ENCODE data around the gene FAM184A. TPM values are rescaled to one million over a fixed set of nuclear protein-coding genes. Genes with fewer than 3 reads are reported as not detected.

The FAM184A gene
- total and polyA plus RNA-seq, 10 of the 15 experiments (the other 5 are each of a cell fraction or from before 2014, with no cell fraction given): 0.15 to 0.23 TPM; not detected in 8

DNA sequence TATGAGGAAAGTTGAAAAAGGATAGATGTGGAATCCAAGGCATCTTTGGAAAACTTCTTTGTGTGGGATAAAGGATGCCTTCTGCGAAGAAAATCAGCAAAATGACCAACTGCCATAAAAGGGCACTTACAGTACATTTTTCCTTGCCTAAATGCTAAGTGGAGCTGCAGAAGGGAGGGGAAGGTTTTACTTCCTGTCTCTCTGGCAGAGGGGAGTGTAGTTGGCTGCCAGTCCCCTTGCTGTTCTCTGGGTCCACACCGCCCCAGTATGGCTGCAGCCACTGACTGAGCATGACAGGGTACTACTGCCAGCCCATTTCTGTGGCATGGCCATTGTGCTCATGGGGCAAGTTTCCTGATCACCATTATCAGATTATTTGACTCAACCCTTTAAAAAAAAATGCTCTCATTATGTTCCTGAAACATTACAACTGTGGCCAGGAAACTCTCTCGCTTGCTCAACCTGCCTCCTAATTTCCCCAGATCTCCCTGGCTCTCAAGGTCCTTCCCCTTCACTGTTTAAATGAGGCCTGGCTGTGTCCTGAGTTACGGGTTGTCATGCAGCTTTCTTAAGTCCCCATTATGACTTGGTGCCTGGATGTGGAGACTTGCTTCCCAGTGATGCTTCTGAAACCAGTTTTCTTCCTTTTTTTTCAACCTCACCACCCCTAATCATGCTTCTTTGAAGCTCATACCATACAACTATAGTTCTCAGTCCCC lies 34.5 kb upstream of the FAM184A start:
- H4K20me1 ChIP-seq (ENCODE audit: control insufficient read depth, insufficient read depth): no peaks in the 10 kb centered on the region
- in situ Hi-C loops (cut with MboI): loop anchor here (25.0 kb wide), 1 partner anchor 151 kb away; no protein-coding TSS in a partner anchor
- H3K27me3 ChIP-seq (replicated peaks in 1 of 2; ENCODE audit: control insufficient read depth in 2 of 2, insufficient read depth in 2 of 2, low read length in 1 of 2): no peaks in the 10 kb centered on the region
- no peak for FAIRE-seq
- H2AFZ ChIP-seq (ENCODE audit: control insufficient read depth, low read depth, low read length): no peak overlapping the region
- ChIA-PET RAD21 (ENCODE audit: unreplicated experiment) (no interaction called here), CTCF (interaction anchor here (4.8 kb wide), 1 partner anchor 150 kb away, joined by 35 read pairs; no protein-coding TSS in a partner anchor), POLR2A (interaction anchor here (0.6 kb wide), 1 partner anchor 39 kb away, joined by 3 read pairs; no protein-coding TSS in a partner anchor), SMC1A (ENCODE audit: uncharacterized antibody, unreplicated experiment) (interaction anchor here (1.4 kb wide), 1 partner anchor 172 kb away, joined by 3 read pairs; no protein-coding TSS in a partner anchor)
- WGBS (ENCODE audit: insufficient coverage, insufficient replicate concordance, low lambda C conversion rate, missing lambda C conversion rate): 28% methylated on average over 4 of the region's 4 CpGs
- no peak for DNase-seq (ENCODE audit: low read depth, low spot score)
- no peaks in the 10 kb centered on the region for H3K9me3 ChIP-seq (replicated peaks; ENCODE audit: control insufficient read depth, insufficient read depth, low read length)
- H3K4me2 ChIP-seq (ENCODE audit: control insufficient read depth, insufficient read depth): no peak overlapping the region
- H3K27ac ChIP-seq (ENCODE audit: control insufficient read depth, insufficient read depth): no peak overlapping the region
- H3K4me3 ChIP-seq: no peak overlapping the region
- H3K4me1 ChIP-seq (ENCODE audit: control insufficient read depth, insufficient read depth, low read length): no peaks in the 10 kb centered on the region
- no peak overlapping the region for H3K9ac ChIP-seq (ENCODE audit: control insufficient read depth, insufficient read depth, low read length)
- no peaks in the 10 kb centered on the region for H3K36me3 ChIP-seq (ENCODE audit: control insufficient read depth in 2 of 2, insufficient read depth in 2 of 2, low read length in 1 of 2)
- no TSS peak for BruUV-seq (replicated peaks)
- intact Hi-C loops (cut with micrococcal nuclease; ENCODE audit: unreplicated experiment): loop anchor here (5.0 kb wide), 2 partner anchors 336 to 831 kb away; no protein-coding TSS in a partner anchor
- ATAC-seq: peak; percentile 50
- H3K79me2 ChIP-seq (ENCODE audit: control insufficient read depth, insufficient read depth, low read length): no peaks in the 10 kb centered on the region
- no peak for TF ChIP-seq BMI1 (IDR thresholded peaks at IDR 0.05; ENCODE audit: borderline replicate concordance)
- TF ChIP-seq POLR2AphosphoS5 (IDR thresholded peaks at IDR 0.05; ENCODE audit: low read length): no peak
- TF ChIP-seq, protein P1, sequence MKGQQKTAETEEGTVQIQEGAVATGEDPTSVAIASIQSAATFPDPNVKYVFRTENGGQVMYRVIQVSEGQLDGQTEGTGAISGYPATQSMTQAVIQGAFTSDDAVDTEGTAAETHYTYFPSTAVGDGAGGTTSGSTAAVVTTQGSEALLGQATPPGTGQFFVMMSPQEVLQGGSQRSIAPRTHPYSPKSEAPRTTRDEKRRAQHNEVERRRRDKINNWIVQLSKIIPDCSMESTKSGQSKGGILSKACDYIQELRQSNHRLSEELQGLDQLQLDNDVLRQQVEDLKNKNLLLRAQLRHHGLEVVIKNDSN (IDR thresholded peaks at IDR 0.05; ENCODE audit: borderline replicate concordance, extremely low read length, insufficient read depth, low read depth, low read length): no peak
- no peak for TF ChIP-seq ZNF274 (IDR thresholded peaks at IDR 0.05; ENCODE audit: insufficient read depth, insufficient read length)
- TF ChIP-seq BCL11A (IDR thresholded peaks at IDR 0.05; ENCODE audit: low read depth, low read length): no peak
- no peak for TF ChIP-seq CREM (IDR thresholded peaks at IDR 0.05; ENCODE audit: low read depth)
- TF ChIP-seq, protein P2, sequence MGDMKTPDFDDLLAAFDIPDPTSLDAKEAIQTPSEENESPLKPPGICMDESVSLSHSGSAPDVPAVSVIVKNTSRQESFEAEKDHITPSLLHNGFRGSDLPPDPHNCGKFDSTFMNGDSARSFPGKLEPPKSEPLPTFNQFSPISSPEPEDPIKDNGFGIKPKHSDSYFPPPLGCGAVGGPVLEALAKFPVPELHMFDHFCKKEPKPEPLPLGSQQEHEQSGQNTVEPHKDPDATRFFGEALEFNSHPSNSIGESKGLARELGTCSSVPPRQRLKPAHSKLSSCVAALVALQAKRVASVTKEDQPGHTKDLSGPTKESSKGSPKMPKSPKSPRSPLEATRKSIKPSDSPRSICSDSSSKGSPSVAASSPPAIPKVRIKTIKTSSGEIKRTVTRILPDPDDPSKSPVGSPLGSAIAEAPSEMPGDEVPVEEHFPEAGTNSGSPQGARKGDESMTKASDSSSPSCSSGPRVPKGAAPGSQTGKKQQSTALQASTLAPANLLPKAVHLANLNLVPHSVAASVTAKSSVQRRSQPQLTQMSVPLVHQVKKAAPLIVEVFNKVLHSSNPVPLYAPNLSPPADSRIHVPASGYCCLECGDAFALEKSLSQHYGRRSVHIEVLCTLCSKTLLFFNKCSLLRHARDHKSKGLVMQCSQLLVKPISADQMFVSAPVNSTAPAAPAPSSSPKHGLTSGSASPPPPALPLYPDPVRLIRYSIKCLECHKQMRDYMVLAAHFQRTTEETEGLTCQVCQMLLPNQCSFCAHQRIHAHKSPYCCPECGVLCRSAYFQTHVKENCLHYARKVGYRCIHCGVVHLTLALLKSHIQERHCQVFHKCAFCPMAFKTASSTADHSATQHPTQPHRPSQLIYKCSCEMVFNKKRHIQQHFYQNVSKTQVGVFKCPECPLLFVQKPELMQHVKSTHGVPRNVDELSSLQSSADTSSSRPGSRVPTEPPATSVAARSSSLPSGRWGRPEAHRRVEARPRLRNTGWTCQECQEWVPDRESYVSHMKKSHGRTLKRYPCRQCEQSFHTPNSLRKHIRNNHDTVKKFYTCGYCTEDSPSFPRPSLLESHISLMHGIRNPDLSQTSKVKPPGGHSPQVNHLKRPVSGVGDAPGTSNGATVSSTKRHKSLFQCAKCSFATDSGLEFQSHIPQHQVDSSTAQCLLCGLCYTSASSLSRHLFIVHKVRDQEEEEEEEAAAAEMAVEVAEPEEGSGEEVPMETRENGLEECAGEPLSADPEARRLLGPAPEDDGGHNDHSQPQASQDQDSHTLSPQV (IDR thresholded peaks at IDR 0.05): no peak
- TF ChIP-seq, protein P3, sequence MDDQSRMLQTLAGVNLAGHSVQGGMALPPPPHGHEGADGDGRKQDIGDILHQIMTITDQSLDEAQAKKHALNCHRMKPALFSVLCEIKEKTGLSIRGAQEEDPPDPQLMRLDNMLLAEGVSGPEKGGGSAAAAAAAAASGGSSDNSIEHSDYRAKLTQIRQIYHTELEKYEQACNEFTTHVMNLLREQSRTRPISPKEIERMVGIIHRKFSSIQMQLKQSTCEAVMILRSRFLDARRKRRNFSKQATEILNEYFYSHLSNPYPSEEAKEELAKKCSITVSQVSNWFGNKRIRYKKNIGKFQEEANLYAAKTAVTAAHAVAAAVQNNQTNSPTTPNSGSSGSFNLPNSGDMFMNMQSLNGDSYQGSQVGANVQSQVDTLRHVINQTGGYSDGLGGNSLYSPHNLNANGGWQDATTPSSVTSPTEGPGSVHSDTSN (IDR thresholded peaks at IDR 0.05; ENCODE audit: insufficient replicate concordance, low read depth, low read length): no peak
- no peak for TF ChIP-seq JUND (IDR thresholded peaks at IDR 0.05; ENCODE audit: low read depth, low read length)
- no peak for TF ChIP-seq ETV6 (conservative IDR thresholded peaks at IDR 0.05 in 1 of 2, IDR thresholded peaks at IDR 0.05 in 1 of 2; ENCODE audit: borderline replicate concordance in 1 of 2, low read depth in 1 of 2)
- TF ChIP-seq MTA2 (IDR thresholded peaks at IDR 0.05; ENCODE audit: low read depth): no peak
- no peak for TF ChIP-seq NBN (IDR thresholded peaks at IDR 0.05)
- no peak for TF ChIP-seq MYB (IDR thresholded peaks at IDR 0.05; ENCODE audit: borderline replicate concordance, low read depth, low read length)
- TF ChIP-seq ZNF217 (IDR thresholded peaks at IDR 0.05): no peak
- TF ChIP-seq, protein P4, sequence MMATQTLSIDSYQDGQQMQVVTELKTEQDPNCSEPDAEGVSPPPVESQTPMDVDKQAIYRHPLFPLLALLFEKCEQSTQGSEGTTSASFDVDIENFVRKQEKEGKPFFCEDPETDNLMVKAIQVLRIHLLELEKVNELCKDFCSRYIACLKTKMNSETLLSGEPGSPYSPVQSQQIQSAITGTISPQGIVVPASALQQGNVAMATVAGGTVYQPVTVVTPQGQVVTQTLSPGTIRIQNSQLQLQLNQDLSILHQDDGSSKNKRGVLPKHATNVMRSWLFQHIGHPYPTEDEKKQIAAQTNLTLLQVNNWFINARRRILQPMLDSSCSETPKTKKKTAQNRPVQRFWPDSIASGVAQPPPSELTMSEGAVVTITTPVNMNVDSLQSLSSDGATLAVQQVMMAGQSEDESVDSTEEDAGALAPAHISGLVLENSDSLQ (IDR thresholded peaks at IDR 0.05): no peak

All from GM12878 (cell line).